DMS153 (cell line): ENCODE measurements around the gene A4GALT.

ENCODE experiments used
- DNase-seq: peaks from one replicate; lab custom pipeline; 2025; lab: John Stamatoyannopoulos, UW

Gene A4GALT

GRCh38 chr22:42701694-42702093 lies 19.0 kb downstream of the A4GALT start:
- no peak for DNase-seq

GRCh38 chr22:42700901-42701300 lies 19.8 kb downstream of the A4GALT start:
- DNase-seq = no peak

- no peak for DNase-seq
These were observed 20.3 kb downstream of the A4GALT start for GRCh38 chr22:42700355-42700754.

GRCh38 chr22:42699976-42700352 lies 20.7 kb downstream of the A4GALT start:
- DNase-seq = no peak

GRCh38 chr22:42699281-42699975 lies 21.2 kb downstream of the A4GALT start:
- DNase-seq = no peak

GRCh38 chr22:42697542-42698013 lies 23.1 kb downstream of the A4GALT start:
- DNase-seq = no peak

- no peak for DNase-seq
These were observed 24.2 kb downstream of the A4GALT start for GRCh38 chr22:42696331-42696967.

- no peak for DNase-seq
These were observed 25.4 kb downstream of the A4GALT start for GRCh38 chr22:42695294-42695693.

- no peak for DNase-seq
These were observed 26.6 kb downstream of the A4GALT start for GRCh38 chr22:42693763-42694683.

- DNase-seq = no peak
These were observed 27.5 kb downstream of the A4GALT start for GRCh38 chr22:42693055-42693762.

- no peak for DNase-seq
These were observed 28.2 kb downstream of the A4GALT start for GRCh38 chr22:42692239-42693054.

GRCh38 chr22:42691440-42691839 lies 29.2 kb downstream of the A4GALT start:
- DNase-seq = no peak

GRCh38 chr22:42688241-42689211 lies 32.1 kb downstream of the A4GALT start:
- peak; percentile 67 for DNase-seq

- no peak for DNase-seq
These were observed 33.7 kb downstream of the A4GALT start for GRCh38 chr22:42686756-42687491.

- peak; percentile 4 for DNase-seq
These were observed 34.6 kb downstream of the A4GALT start for GRCh38 chr22:42685941-42686653.

- no peak for DNase-seq
These were observed 36.0 kb downstream of the A4GALT start for GRCh38 chr22:42684462-42685195.

- DNase-seq = no peak
These were observed 36.9 kb downstream of the A4GALT start for GRCh38 chr22:42683578-42684283.
